ENCODE measurements around the gene ARHGAP19. TPM values are rescaled to one million over a fixed set of nuclear protein-coding genes. Genes with fewer than 3 reads are reported as not detected.

Gene ARHGAP19
- total and polyA plus RNA-seq, 2 donors (not counting 1 experiment from before 2014, with no cell fraction given) = 5.6 to 7.4 TPM

DNA sequence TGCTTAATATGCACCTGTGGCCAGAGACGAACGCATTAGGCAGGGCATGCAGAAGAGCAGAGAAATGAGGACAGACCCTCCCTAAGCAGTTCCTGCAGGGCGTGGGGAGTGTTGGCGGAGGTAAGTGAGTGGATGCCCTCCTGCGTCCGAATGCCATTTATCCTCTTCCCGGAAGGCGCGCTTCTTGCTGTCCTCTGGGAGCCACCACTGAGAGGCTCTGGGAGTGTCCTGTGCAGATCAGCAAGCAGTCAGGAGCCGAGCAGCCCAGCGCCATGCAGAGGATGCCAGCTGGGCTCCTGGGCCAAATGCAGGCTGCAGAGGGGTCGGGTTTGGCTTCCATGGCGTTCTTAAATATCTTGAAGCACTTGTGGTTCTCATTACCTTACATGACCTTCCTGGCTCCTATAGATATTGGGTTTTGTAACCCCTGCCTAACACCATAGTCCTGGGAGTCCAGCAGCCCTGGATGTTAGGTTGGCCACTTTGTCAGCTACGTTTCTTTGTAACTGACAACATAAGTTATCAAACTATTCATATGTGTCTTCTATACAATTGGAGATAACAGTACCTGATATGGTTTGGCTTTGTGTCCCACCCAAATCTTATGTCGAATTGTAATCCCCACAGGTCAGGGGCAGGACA lies 76.7 kb downstream of the ARHGAP19 start:
- no peak overlapping the region for H2AFZ ChIP-seq (ENCODE audit: low read length)
- no peaks in the 10 kb centered on the region for H3K79me2 ChIP-seq (ENCODE audit: control insufficient read depth, insufficient read depth, low read length)
- no peak for DNase-seq (ENCODE audit: low read depth in 2 of 2)
- H3K27ac ChIP-seq (ENCODE audit: insufficient read depth, low read length) = no peak overlapping the region
- no peak for TF ChIP-seq EZH2 (IDR thresholded peaks at IDR 0.05; ENCODE audit: low read length, missing control alignments)
- TF ChIP-seq, protein P1, sequence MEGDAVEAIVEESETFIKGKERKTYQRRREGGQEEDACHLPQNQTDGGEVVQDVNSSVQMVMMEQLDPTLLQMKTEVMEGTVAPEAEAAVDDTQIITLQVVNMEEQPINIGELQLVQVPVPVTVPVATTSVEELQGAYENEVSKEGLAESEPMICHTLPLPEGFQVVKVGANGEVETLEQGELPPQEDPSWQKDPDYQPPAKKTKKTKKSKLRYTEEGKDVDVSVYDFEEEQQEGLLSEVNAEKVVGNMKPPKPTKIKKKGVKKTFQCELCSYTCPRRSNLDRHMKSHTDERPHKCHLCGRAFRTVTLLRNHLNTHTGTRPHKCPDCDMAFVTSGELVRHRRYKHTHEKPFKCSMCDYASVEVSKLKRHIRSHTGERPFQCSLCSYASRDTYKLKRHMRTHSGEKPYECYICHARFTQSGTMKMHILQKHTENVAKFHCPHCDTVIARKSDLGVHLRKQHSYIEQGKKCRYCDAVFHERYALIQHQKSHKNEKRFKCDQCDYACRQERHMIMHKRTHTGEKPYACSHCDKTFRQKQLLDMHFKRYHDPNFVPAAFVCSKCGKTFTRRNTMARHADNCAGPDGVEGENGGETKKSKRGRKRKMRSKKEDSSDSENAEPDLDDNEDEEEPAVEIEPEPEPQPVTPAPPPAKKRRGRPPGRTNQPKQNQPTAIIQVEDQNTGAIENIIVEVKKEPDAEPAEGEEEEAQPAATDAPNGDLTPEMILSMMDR (conservative IDR thresholded peaks at IDR 0.05 in 1 of 2, IDR thresholded peaks at IDR 0.05 in 1 of 2; ENCODE audit: low read depth in 1 of 2, low read length in 2 of 2) = no peak
- no peak overlapping the region for H3K9ac ChIP-seq (ENCODE audit: insufficient read depth, low read length)
- no peaks in the 10 kb centered on the region for H4K20me1 ChIP-seq (ENCODE audit: control insufficient read depth, extremely low read depth, insufficient read depth, low read length)
- no peak overlapping the region for H3K4me3 ChIP-seq (replicated peaks in 1 of 4; ENCODE audit: control extremely low read depth in 1 of 4, insufficient read depth in 1 of 4, low read depth in 3 of 4, low read length in 4 of 4)
- peaks cover 3% of the 10 kb centered on the region for H3K4me1 ChIP-seq (ENCODE audit: control insufficient read depth, extremely low read depth, insufficient read depth, low read length)
- H3K36me3 ChIP-seq (ENCODE audit: control insufficient read depth, insufficient read depth, low read length) = no peaks in the 10 kb centered on the region
- no peaks in the 10 kb centered on the region for H3K27me3 ChIP-seq (ENCODE audit: control insufficient read depth, insufficient read depth, low read length)
- no peaks in the 10 kb centered on the region for H3K9me3 ChIP-seq (ENCODE audit: control insufficient read depth, insufficient read depth, low read depth, low read length)
- no peak overlapping the region for H3K4me2 ChIP-seq (ENCODE audit: extremely low read depth, insufficient read depth, low read length)

DNA sequence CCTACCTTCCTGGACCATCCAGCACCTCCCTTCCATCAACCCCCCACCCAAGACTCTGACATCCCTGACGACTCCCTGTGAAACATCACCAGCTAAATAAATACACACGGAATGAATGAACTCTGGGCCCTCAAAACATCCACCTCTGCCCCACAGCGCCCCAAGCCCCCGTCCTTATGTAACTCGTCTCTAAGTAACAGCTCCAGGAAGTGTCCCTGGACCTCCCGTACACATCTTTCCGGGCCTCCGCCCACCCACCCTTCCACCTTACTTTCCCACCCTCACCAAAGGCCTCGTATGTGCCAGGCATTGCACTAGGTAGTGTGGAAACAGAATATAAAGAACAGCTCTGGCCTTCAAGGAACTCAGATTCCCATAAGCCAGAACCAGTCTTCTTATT lies 79.0 kb downstream of the ARHGAP19 start:
- Histone ChIP-seq H3K36me3 (ENCODE audit: control insufficient read depth, insufficient read depth, low read length) (no peaks in the 10 kb centered on the region), H3K4me2 (ENCODE audit: extremely low read depth, insufficient read depth, low read length) (no peak overlapping the region), H3K9ac (ENCODE audit: insufficient read depth, low read length) (no peak overlapping the region), H4K20me1 (ENCODE audit: control insufficient read depth, extremely low read depth, insufficient read depth, low read length) (no peaks in the 10 kb centered on the region), H3K9me3 (ENCODE audit: control insufficient read depth, insufficient read depth, low read depth, low read length) (no peaks in the 10 kb centered on the region), H3K27ac (ENCODE audit: insufficient read depth, low read length) (no peak overlapping the region), H3K4me3 (replicated peaks in 1 of 4; ENCODE audit: control extremely low read depth in 1 of 4, insufficient read depth in 1 of 4, low read depth in 3 of 4, low read length in 4 of 4) (no peak overlapping the region), H3K27me3 (ENCODE audit: control insufficient read depth, insufficient read depth, low read length) (no peaks in the 10 kb centered on the region), H3K4me1 (ENCODE audit: control insufficient read depth, extremely low read depth, insufficient read depth, low read length) (peaks cover under 1% of the 10 kb centered on the region), H3K79me2 (ENCODE audit: control insufficient read depth, insufficient read depth, low read length) (no peaks in the 10 kb centered on the region), H2AFZ (ENCODE audit: low read length) (no peak overlapping the region)
- TF ChIP-seq, protein P1 (conservative IDR thresholded peaks at IDR 0.05 in 1 of 2, IDR thresholded peaks at IDR 0.05 in 1 of 2; ENCODE audit: low read depth in 1 of 2, low read length in 2 of 2) = no peak
- TF ChIP-seq EZH2 (IDR thresholded peaks at IDR 0.05; ENCODE audit: low read length, missing control alignments) = no peak
- DNase-seq (ENCODE audit: low read depth in 2 of 2) = no peak

DNA sequence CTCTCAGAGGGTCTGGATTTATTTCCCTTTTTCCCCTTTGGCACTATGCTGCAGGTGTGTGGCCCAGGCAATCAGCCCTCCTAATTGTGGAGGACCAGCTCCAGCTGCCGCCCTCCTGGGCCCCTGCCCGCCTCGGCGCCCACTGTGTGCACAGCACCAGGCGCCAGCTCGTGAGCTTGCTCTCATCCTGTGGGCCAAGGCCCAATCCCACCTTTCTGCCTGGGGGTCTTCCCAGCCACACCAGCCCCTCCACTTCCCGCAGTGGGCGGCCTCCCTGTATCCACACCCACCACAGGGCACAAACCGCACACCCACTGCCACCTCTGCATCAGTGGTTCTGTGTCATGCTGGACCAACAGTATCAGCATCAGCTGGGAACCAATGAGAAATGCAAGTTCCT lies 81.2 kb downstream of the ARHGAP19 start:
- Histone ChIP-seq H3K79me2 (ENCODE audit: control insufficient read depth, insufficient read depth, low read length) (no peaks in the 10 kb centered on the region), H3K4me1 (ENCODE audit: control insufficient read depth, extremely low read depth, insufficient read depth, low read length) (no peaks in the 10 kb centered on the region), H2AFZ (ENCODE audit: low read length) (no peak overlapping the region), H3K27me3 (ENCODE audit: control insufficient read depth, insufficient read depth, low read length) (no peaks in the 10 kb centered on the region), H3K36me3 (ENCODE audit: control insufficient read depth, insufficient read depth, low read length) (no peaks in the 10 kb centered on the region), H3K4me3 (replicated peaks in 1 of 4; ENCODE audit: control extremely low read depth in 1 of 4, insufficient read depth in 1 of 4, low read depth in 3 of 4, low read length in 4 of 4) (no peak overlapping the region), H3K9ac (ENCODE audit: insufficient read depth, low read length) (no peak overlapping the region), H3K4me2 (ENCODE audit: extremely low read depth, insufficient read depth, low read length) (no peak overlapping the region), H4K20me1 (ENCODE audit: control insufficient read depth, extremely low read depth, insufficient read depth, low read length) (no peaks in the 10 kb centered on the region), H3K9me3 (ENCODE audit: control insufficient read depth, insufficient read depth, low read depth, low read length) (no peaks in the 10 kb centered on the region), H3K27ac (ENCODE audit: insufficient read depth, low read length) (no peak overlapping the region)
- DNase-seq (ENCODE audit: low read depth in 2 of 2) = no peak
- no peak for TF ChIP-seq EZH2 (IDR thresholded peaks at IDR 0.05; ENCODE audit: low read length, missing control alignments)
- TF ChIP-seq, protein P1 (conservative IDR thresholded peaks at IDR 0.05 in 1 of 2, IDR thresholded peaks at IDR 0.05 in 1 of 2; ENCODE audit: low read depth in 1 of 2, low read length in 2 of 2) = no peak
